SK-N-SH treated with all-trans-retinoic acid at 6 μM for 48 hours (cell line): ENCODE results near the gene PTPRT.

ENCODE experiments used
- ATAC-seq: fragments of 200-7000 bp; cut with Tn5 transposase; 3 replicates; pipeline ENCODE4 v1.9.1; 2020; ENCODE audit warnings: mild to moderate bottlenecking, moderate library complexity
- ARNTL ChIP-seq: fragments of 450-650 bp; formaldehyde crosslinking; IDR thresholded peaks from 2 replicates; pipeline ENCODE4 v1.5.0; 2020; ENCODE audit warnings: low read depth, mild to moderate bottlenecking, moderate library complexity, borderline replicate concordance
- BACH2 ChIP-seq: fragments of 250-450 bp; sonication (Bioruptor Pico); IDR thresholded peaks from 2 replicates; pipeline ENCODE4 v1.9.0; 2021; ENCODE audit warnings: mild to moderate bottlenecking, borderline replicate concordance
- ESRRG ChIP-seq: fragments of 250-450 bp; sonication (Bioruptor Pico); IDR thresholded peaks from 2 replicates; pipeline ENCODE4 v1.6.1; 2021; ENCODE audit warnings: mild to moderate bottlenecking
- GLIS3 ChIP-seq: fragments of 250-450 bp; sonication (Bioruptor Pico); IDR thresholded peaks from 2 replicates; pipeline ENCODE4 v1.5.0; 2020; ENCODE audit warnings: mild to moderate bottlenecking, moderate library complexity
- ISL1 ChIP-seq: fragments of 250-450 bp; sonication (Bioruptor Pico); IDR thresholded peaks from 2 replicates; pipeline ENCODE4 v2.1.2; 2022; ENCODE audit warnings: mild to moderate bottlenecking, moderate library complexity
- PPARA ChIP-seq: fragments of 250-450 bp; sonication (Bioruptor Pico); IDR thresholded peaks from 2 replicates; pipeline ENCODE4 v1.5.0; 2020; ENCODE audit warnings: mild to moderate bottlenecking, borderline replicate concordance
- RARB ChIP-seq: fragments of 250-450 bp; sonication (Bioruptor Pico); IDR thresholded peaks from 2 replicates; pipeline ENCODE4 v1.8.0; 2021; ENCODE audit warnings: mild to moderate bottlenecking, moderate library complexity
- TCF4 ChIP-seq: fragments of 250-450 bp; sonication (Bioruptor Pico); IDR thresholded peaks from 2 replicates; pipeline ENCODE4 v1.8.0; 2021; ENCODE audit warnings: mild to moderate bottlenecking, moderate library complexity, borderline replicate concordance
- TOX ChIP-seq: fragments of 250-450 bp; sonication (Bioruptor Pico); IDR thresholded peaks from 2 replicates; pipeline ENCODE4 v1.8.0; 2021; ENCODE audit warnings: mild to moderate bottlenecking, moderate library complexity, borderline replicate concordance
- ZC3H10 ChIP-seq: fragments of 250-450 bp; sonication (Bioruptor Pico); IDR thresholded peaks from 2 replicates; pipeline ENCODE4 v1.5.1; 2021; ENCODE audit warnings: mild to moderate bottlenecking, moderate library complexity
- ZFP3 ChIP-seq: fragments of 250-450 bp; sonication (Bioruptor Pico); IDR thresholded peaks from 2 replicates; pipeline ENCODE4 v1.5.0; 2020; ENCODE audit warnings: mild to moderate bottlenecking, moderate library complexity
- ZFP30 ChIP-seq: fragments of 450-650 bp; formaldehyde crosslinking; IDR thresholded peaks from 2 replicates; pipeline ENCODE4 v1.5.0; 2022; ENCODE audit warnings: mild to moderate bottlenecking, moderate library complexity
- ZNF565 ChIP-seq: fragments of 450-650 bp; formaldehyde crosslinking; conservative IDR thresholded peaks from 2 replicates; pipeline ENCODE4 v1.5.0; 2020; ENCODE audit warnings: low read depth, mild to moderate bottlenecking, moderate library complexity
- ZNF70 ChIP-seq: fragments of 450-650 bp; formaldehyde crosslinking; IDR thresholded peaks from 2 replicates; pipeline ENCODE4 v1.5.0; 2020; ENCODE audit warnings: mild to moderate bottlenecking, moderate library complexity
- ZNF8 ChIP-seq: fragments of 450-650 bp; formaldehyde crosslinking; IDR thresholded peaks from 2 replicates; pipeline ENCODE4 v1.5.0; 2020; ENCODE audit warnings: mild to moderate bottlenecking, moderate library complexity
- TF ChIP-seq, protein P1 (sequence below): fragments of 250-450 bp; sonication (Bioruptor Pico); IDR thresholded peaks from 2 replicates; pipeline ENCODE4 v1.5.1; 2020; ENCODE audit warnings: low read depth, mild to moderate bottlenecking, moderate library complexity
- TF ChIP-seq, protein P2 (sequence below): fragments of 250-450 bp; sonication (Bioruptor Pico); IDR thresholded peaks from 2 replicates; pipeline ENCODE4 v1.5.0; 2020; ENCODE audit warnings: mild to moderate bottlenecking, moderate library complexity
- TF ChIP-seq, protein P3 (sequence below): fragments of 250-450 bp; sonication (Bioruptor Pico); IDR thresholded peaks from 2 replicates; pipeline ENCODE4 v1.5.1; 2021; ENCODE audit warnings: mild to moderate bottlenecking, moderate library complexity
- TF ChIP-seq, protein P4 (sequence below): fragments of 250-450 bp; sonication (Bioruptor Pico); IDR thresholded peaks from 2 replicates; pipeline ENCODE4 v1.8.0; 2021; ENCODE audit warnings: low read depth, mild to moderate bottlenecking, moderate library complexity, borderline replicate concordance
- TF ChIP-seq, protein P5 (sequence below): fragments of 250-450 bp; sonication (Bioruptor Pico); IDR thresholded peaks from 2 replicates; pipeline ENCODE4 v1.8.0; 2020; ENCODE audit warnings: mild to moderate bottlenecking, moderate library complexity, borderline replicate concordance

The PTPRT gene

DNA sequence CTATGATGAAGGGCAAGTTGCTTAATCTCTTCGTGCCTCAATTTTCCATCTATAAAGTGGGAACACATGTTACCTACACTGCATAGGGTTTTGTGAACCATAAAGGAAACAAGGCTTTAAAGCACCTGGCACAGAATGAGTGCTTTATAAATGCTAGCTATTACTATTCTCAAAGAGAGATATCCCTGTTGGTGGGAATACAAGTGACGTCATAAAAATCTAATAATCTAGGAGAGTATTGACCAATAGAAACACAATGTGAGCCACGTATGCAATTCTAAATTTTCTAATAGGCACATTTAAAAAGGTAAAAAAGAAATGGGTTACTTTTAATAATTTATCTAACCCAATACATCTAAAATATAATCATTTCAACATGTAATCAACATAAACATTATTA lies 316.4 kb downstream of the PTPRT start:
- ATAC-seq = no peak
- TF ChIP-seq ZNF8 (CRISPR knock-in tag) = no peak
- no peak for TF ChIP-seq ARNTL (CRISPR knock-in tag)
- TF ChIP-seq, protein P1, sequence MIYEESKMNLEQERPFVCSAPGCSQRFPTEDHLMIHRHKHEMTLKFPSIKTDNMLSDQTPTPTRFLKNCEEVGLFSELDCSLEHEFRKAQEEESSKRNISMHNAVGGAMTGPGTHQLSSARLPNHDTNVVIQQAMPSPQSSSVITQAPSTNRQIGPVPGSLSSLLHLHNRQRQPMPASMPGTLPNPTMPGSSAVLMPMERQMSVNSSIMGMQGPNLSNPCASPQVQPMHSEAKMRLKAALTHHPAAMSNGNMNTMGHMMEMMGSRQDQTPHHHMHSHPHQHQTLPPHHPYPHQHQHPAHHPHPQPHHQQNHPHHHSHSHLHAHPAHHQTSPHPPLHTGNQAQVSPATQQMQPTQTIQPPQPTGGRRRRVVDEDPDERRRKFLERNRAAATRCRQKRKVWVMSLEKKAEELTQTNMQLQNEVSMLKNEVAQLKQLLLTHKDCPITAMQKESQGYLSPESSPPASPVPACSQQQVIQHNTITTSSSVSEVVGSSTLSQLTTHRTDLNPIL (CRISPR knock-in tag) = no peak
- TF ChIP-seq, protein P2, sequence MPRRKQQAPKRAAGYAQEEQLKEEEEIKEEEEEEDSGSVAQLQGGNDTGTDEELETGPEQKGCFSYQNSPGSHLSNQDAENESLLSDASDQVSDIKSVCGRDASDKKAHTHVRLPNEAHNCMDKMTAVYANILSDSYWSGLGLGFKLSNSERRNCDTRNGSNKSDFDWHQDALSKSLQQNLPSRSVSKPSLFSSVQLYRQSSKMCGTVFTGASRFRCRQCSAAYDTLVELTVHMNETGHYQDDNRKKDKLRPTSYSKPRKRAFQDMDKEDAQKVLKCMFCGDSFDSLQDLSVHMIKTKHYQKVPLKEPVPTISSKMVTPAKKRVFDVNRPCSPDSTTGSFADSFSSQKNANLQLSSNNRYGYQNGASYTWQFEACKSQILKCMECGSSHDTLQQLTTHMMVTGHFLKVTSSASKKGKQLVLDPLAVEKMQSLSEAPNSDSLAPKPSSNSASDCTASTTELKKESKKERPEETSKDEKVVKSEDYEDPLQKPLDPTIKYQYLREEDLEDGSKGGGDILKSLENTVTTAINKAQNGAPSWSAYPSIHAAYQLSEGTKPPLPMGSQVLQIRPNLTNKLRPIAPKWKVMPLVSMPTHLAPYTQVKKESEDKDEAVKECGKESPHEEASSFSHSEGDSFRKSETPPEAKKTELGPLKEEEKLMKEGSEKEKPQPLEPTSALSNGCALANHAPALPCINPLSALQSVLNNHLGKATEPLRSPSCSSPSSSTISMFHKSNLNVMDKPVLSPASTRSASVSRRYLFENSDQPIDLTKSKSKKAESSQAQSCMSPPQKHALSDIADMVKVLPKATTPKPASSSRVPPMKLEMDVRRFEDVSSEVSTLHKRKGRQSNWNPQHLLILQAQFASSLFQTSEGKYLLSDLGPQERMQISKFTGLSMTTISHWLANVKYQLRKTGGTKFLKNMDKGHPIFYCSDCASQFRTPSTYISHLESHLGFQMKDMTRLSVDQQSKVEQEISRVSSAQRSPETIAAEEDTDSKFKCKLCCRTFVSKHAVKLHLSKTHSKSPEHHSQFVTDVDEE (CRISPR knock-in tag) = no peak
- TF ChIP-seq TOX (CRISPR knock-in tag) = no peak
- TF ChIP-seq ZNF70 (CRISPR knock-in tag) = no peak
- no peak for TF ChIP-seq ZNF565
- TF ChIP-seq, protein P3, sequence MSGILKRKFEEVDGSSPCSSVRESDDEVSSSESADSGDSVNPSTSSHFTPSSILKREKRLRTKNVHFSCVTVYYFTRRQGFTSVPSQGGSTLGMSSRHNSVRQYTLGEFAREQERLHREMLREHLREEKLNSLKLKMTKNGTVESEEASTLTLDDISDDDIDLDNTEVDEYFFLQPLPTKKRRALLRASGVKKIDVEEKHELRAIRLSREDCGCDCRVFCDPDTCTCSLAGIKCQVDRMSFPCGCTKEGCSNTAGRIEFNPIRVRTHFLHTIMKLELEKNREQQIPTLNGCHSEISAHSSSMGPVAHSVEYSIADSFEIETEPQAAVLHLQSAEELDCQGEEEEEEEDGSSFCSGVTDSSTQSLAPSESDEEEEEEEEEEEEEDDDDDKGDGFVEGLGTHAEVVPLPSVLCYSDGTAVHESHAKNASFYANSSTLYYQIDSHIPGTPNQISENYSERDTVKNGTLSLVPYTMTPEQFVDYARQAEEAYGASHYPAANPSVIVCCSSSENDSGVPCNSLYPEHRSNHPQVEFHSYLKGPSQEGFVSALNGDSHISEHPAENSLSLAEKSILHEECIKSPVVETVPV (CRISPR knock-in tag) = no peak
- TF ChIP-seq PPARA = no peak
- no peak for TF ChIP-seq ESRRG (CRISPR knock-in tag)
- no peak for TF ChIP-seq ZFP3
- no peak for TF ChIP-seq TCF4 (CRISPR knock-in tag)

DNA sequence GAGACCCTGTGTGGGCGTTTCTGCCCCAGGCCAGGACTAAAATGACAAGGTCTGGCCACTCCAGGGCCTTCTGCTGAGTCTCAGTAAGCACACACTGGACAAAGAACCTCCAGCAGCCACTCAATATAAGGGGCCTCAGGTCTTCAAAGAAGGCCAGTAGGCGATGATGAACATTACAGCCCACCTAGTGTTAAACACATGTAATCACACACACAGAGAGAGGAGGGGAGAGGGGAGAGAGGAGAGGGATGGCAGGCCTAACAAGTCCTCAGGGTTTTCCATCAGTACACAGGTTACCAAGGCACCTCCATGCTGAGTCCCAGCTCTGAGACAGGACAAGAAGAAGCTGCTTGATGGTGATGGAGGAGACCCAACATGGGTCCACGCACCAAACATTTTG lies 325.6 kb downstream of the PTPRT start:
- ATAC-seq = no peak
- no peak for TF ChIP-seq ZNF8 (CRISPR knock-in tag)
- TF ChIP-seq GLIS3 (CRISPR knock-in tag) = no peak
- no peak for TF ChIP-seq ESRRG (CRISPR knock-in tag)
- TF ChIP-seq, protein P2 (CRISPR knock-in tag) = no peak
- TF ChIP-seq, protein P4, sequence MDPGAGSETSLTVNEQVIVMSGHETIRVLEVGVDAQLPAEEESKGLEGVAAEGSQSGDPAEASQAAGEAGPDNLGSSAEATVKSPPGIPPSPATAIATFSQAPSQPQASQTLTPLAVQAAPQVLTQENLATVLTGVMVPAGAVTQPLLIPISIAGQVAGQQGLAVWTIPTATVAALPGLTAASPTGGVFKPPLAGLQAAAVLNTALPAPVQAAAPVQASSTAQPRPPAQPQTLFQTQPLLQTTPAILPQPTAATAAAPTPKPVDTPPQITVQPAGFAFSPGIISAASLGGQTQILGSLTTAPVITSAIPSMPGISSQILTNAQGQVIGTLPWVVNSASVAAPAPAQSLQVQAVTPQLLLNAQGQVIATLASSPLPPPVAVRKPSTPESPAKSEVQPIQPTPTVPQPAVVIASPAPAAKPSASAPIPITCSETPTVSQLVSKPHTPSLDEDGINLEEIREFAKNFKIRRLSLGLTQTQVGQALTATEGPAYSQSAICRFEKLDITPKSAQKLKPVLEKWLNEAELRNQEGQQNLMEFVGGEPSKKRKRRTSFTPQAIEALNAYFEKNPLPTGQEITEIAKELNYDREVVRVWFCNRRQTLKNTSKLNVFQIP (CRISPR knock-in tag) = no peak
- no peak for TF ChIP-seq PPARA
- TF ChIP-seq ZC3H10 (CRISPR knock-in tag) = no peak
- TF ChIP-seq BACH2 (CRISPR knock-in tag) = no peak
- TF ChIP-seq, protein P1 (CRISPR knock-in tag) = no peak
- no peak for TF ChIP-seq ARNTL (CRISPR knock-in tag)
- TF ChIP-seq TOX (CRISPR knock-in tag) = no peak
- no peak for TF ChIP-seq RARB (CRISPR knock-in tag)
- TF ChIP-seq, protein P3 (CRISPR knock-in tag) = no peak
- TF ChIP-seq ISL1 (CRISPR knock-in tag) = no peak
- no peak for TF ChIP-seq ZNF70 (CRISPR knock-in tag)
- TF ChIP-seq, protein P5, sequence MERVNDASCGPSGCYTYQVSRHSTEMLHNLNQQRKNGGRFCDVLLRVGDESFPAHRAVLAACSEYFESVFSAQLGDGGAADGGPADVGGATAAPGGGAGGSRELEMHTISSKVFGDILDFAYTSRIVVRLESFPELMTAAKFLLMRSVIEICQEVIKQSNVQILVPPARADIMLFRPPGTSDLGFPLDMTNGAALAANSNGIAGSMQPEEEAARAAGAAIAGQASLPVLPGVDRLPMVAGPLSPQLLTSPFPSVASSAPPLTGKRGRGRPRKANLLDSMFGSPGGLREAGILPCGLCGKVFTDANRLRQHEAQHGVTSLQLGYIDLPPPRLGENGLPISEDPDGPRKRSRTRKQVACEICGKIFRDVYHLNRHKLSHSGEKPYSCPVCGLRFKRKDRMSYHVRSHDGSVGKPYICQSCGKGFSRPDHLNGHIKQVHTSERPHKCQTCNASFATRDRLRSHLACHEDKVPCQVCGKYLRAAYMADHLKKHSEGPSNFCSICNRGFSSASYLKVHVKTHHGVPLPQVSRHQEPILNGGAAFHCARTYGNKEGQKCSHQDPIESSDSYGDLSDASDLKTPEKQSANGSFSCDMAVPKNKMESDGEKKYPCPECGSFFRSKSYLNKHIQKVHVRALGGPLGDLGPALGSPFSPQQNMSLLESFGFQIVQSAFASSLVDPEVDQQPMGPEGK = no peak
- no peak for TF ChIP-seq ZFP30 (CRISPR knock-in tag)
